Suprapubic skin (tissue), 4 donors: ENCODE results near the gene PRKCZ. TPM values are rescaled to one million over a fixed set of nuclear protein-coding genes. Genes with fewer than 3 reads are reported as not detected.

ENCODE experiments used
- DNase-seq, 2 donors: peaks; one replicate each; pipeline ENCODE4 v3.0.0-alpha.2; 2019; ENCODE audit warnings: low spot score in 2 of 2
- H3K27ac ChIP-seq: fragments of 200-600 bp; sonication (generic); one replicate; pipeline ENCODE4 v1.5.1; 2019
- H3K27me3 ChIP-seq: fragments of 200-600 bp; sonication (generic); one replicate; pipeline ENCODE4 v1.5.1; 2019
- H3K36me3 ChIP-seq: fragments of 200-600 bp; sonication (generic); one replicate; pipeline ENCODE4 v1.5.1; 2019
- H3K4me1 ChIP-seq: fragments of 200-600 bp; sonication (generic); one replicate; pipeline ENCODE4 v1.5.1; 2019
- H3K4me3 ChIP-seq: fragments of 200-600 bp; sonication (generic); one replicate; pipeline ENCODE4 v1.5.1; 2019; ENCODE audit warnings: mild to moderate bottlenecking
- H3K9me3 ChIP-seq: fragments of 200-600 bp; sonication (generic); one replicate; pipeline ENCODE4 v1.5.1; 2019
- CTCF ChIP-seq, 2 donors: fragments of 200-600 bp in 1 of 2; fragments of 450-650 bp in 1 of 2; sonication (generic) in 1 of 2; IDR thresholded peaks; one replicate each; pipeline ENCODE4 v1.5.1; 2016 to 2019; ENCODE audit warnings: antibody characterized with exemption in 2 of 2, mild to moderate bottlenecking in 1 of 2, moderate library complexity in 1 of 2
- EP300 ChIP-seq: sonication (generic); formaldehyde crosslinking; IDR thresholded peaks from one replicate; pipeline ENCODE4 v1.6.1; 2017; ENCODE audit warnings: antibody characterized with exemption
- POLR2A ChIP-seq, 2 donors: fragments of 450-650 bp; IDR thresholded peaks; one replicate each; pipeline ENCODE4 v1.6.1; 2017; ENCODE audit warnings: antibody characterized with exemption in 2 of 2, mild to moderate bottlenecking in 2 of 2, moderate library complexity in 2 of 2
- POLR2AphosphoS5 ChIP-seq, 3 donors: sonication (generic); formaldehyde crosslinking; IDR thresholded peaks; one replicate each; pipeline ENCODE4 v1.6.1; 2017; ENCODE audit warnings: antibody characterized with exemption in 3 of 3
- WGBS: methylation state at CpG from one replicate; pipeline ENCODE4 v1.1.5; 2018; 5-methylcytosine and 5-hydroxymethylcytosine counted together
- total RNA-seq, 4 donors: library from RNA; depleted of rRNA; stranded (reverse); fragments of >200 nt; gene quantifications; one replicate each; pipeline ENCODE4 v1.1.0, GENCODE V29; 2016

Gene PRKCZ
- total RNA-seq, 4 donors from 2014 or later: 21.7 to 31.5 (median 25.4) TPM

- Histone ChIP-seq H3K27me3 (no peaks in the 10 kb centered on the region), H3K4me3 (no peak overlapping the region), H3K36me3 (peaks cover 6% of the 10 kb centered on the region), H3K9me3 (no peaks in the 10 kb centered on the region), H3K27ac (no peak overlapping the region), H3K4me1 (no peaks in the 10 kb centered on the region)
- WGBS: 85% methylated on average over 7 of the region's 7 CpGs
- TF ChIP-seq EP300: no peak
- TF ChIP-seq CTCF (IDR thresholded peaks at IDR 0.05): no peak
- no peak for TF ChIP-seq POLR2AphosphoS5 (IDR thresholded peaks at IDR 0.05)
- TF ChIP-seq POLR2A (IDR thresholded peaks at IDR 0.05): no peak
- no peak for DNase-seq
Measured at GRCh38 chr1:2163205-2163604, 113.0 kb downstream of the PRKCZ start.

GRCh38 chr1:2165646-2166045 lies 115.4 kb downstream of the PRKCZ start:
- Histone ChIP-seq H3K4me3 (no peak overlapping the region), H3K4me1 (no peaks in the 10 kb centered on the region), H3K27ac (no peak overlapping the region), H3K27me3 (no peaks in the 10 kb centered on the region), H3K9me3 (no peaks in the 10 kb centered on the region), H3K36me3 (no peaks in the 10 kb centered on the region)
- no peak for DNase-seq
- TF ChIP-seq CTCF (IDR thresholded peaks at IDR 0.05) (no peak), POLR2AphosphoS5 (IDR thresholded peaks at IDR 0.05) (no peak), EP300 (no peak), POLR2A (IDR thresholded peaks at IDR 0.05) (no peak)
- WGBS: 79% methylated on average over 19 of the region's 19 CpGs

GRCh38 chr1:2166254-2166653 lies 116.0 kb downstream of the PRKCZ start:
- Histone ChIP-seq H3K9me3 (no peaks in the 10 kb centered on the region), H3K27me3 (no peaks in the 10 kb centered on the region), H3K36me3 (no peaks in the 10 kb centered on the region), H3K27ac (no peak overlapping the region), H3K4me3 (no peak overlapping the region), H3K4me1 (no peaks in the 10 kb centered on the region)
- WGBS: 58% methylated on average over 11 of the region's 14 CpGs
- no peak for DNase-seq
- no peak for TF ChIP-seq CTCF (IDR thresholded peaks at IDR 0.05)
- TF ChIP-seq EP300: no peak
- no peak for TF ChIP-seq POLR2A (IDR thresholded peaks at IDR 0.05)
- TF ChIP-seq POLR2AphosphoS5 (IDR thresholded peaks at IDR 0.05): no peak

- Histone ChIP-seq H3K36me3 (no peaks in the 10 kb centered on the region), H3K27me3 (no peaks in the 10 kb centered on the region), H3K27ac (no peak overlapping the region), H3K4me1 (no peaks in the 10 kb centered on the region), H3K9me3 (no peaks in the 10 kb centered on the region), H3K4me3 (no peak overlapping the region)
- 82% methylated on average over 2 of the region's 10 CpGs for WGBS
- no peak for TF ChIP-seq CTCF (IDR thresholded peaks at IDR 0.05)
- TF ChIP-seq POLR2A (IDR thresholded peaks at IDR 0.05): no peak
- no peak for TF ChIP-seq EP300
- no peak for TF ChIP-seq POLR2AphosphoS5 (IDR thresholded peaks at IDR 0.05)
- DNase-seq: no peak
Measured at GRCh38 chr1:2166695-2167094, 116.5 kb downstream of the PRKCZ start.

GRCh38 chr1:2168090-2168489 lies 117.9 kb downstream of the PRKCZ start:
- Histone ChIP-seq H3K9me3 (no peaks in the 10 kb centered on the region), H3K36me3 (no peaks in the 10 kb centered on the region), H3K4me1 (no peaks in the 10 kb centered on the region), H3K4me3 (no peak overlapping the region), H3K27me3 (no peaks in the 10 kb centered on the region), H3K27ac (no peak overlapping the region)
- DNase-seq: no peak
- TF ChIP-seq POLR2AphosphoS5 (IDR thresholded peaks at IDR 0.05): no peak
- 95% methylated on average over 13 of the region's 13 CpGs for WGBS

GRCh38 chr1:2168535-2168934 lies 118.3 kb downstream of the PRKCZ start:
- Histone ChIP-seq H3K36me3 (no peaks in the 10 kb centered on the region), H3K27me3 (no peaks in the 10 kb centered on the region), H3K27ac (no peak overlapping the region), H3K9me3 (no peaks in the 10 kb centered on the region), H3K4me3 (no peak overlapping the region), H3K4me1 (no peaks in the 10 kb centered on the region)
- TF ChIP-seq POLR2AphosphoS5 (IDR thresholded peaks at IDR 0.05) (no peak), CTCF (IDR thresholded peaks at IDR 0.05) (no peak), EP300 (no peak), POLR2A (IDR thresholded peaks at IDR 0.05) (no peak)
- 94% methylated on average over 12 of the region's 12 CpGs for WGBS
- DNase-seq: no peak
